GM18511 (cell line): ENCODE results near the gene SOX13.

ENCODE experiments used
- ATAC-seq: cut with Tn5 transposase; IDR thresholded peaks from one replicate; pipeline ENCODE4 v1.9.1; 2021; ENCODE audit warnings: mild to moderate bottlenecking, moderate library complexity; ENCODE audit not compliant: unreplicated experiment

The SOX13 gene

DNA sequence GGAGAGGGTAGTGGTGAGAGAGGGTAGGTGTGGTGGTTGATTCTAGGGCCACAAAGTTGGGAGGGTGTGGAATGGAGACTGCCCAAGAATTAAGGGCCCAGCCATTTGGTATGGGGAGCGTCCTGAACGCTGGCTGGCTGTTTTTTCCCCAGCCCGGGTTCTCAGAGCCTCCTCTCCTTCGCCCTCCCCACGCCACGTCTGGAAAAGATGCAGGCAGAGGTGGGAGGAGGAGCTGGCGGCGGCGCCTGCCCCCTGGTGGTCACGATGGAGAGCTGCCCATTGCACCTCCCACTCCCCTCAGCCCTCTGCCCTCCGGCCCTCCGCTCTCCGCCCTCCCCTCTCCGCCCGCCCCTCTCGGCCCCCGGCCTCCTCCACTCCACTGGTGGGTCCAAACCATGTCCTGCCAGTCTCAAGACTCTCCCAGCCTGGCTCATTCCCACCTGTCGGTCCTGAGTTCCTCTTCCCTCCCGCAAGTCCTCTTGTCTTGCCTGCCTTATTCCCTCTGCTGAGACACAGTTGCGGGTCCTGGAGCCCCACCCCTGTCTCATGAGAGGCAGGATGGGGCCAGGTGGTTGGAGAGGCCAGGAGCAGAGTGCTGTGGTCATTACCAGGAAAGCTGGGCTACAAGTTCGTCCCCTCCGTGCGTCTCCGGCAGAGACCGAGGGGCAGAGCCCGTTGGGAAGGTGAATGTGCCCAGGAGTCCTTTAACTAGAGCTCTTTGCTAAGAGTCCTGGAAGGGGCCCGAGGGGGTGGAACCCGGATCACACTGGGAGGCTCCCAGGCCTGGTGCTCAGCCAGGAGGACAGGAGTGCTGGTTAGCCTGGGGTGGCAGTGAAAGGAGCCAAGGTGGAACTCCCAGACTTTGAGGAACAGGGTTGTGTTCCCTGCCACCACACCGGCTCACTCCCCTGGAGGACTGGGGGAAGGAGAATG, 56.3 kb downstream of the SOX13 start:
- ATAC-seq = peak; percentile 48

GRCh38 chr1:204130178-204130577, 57.3 kb downstream of the SOX13 start:
- ATAC-seq = no peak

GRCh38 chr1:204130981-204131892, 58.3 kb downstream of the SOX13 start:
- ATAC-seq = no peak

GRCh38 chr1:204131978-204132377, 59.1 kb downstream of the SOX13 start:
- ATAC-seq = no peak

- no peak for ATAC-seq
Observed at GRCh38 chr1:204132718-204133117, 59.8 kb downstream of the SOX13 start.

DNA sequence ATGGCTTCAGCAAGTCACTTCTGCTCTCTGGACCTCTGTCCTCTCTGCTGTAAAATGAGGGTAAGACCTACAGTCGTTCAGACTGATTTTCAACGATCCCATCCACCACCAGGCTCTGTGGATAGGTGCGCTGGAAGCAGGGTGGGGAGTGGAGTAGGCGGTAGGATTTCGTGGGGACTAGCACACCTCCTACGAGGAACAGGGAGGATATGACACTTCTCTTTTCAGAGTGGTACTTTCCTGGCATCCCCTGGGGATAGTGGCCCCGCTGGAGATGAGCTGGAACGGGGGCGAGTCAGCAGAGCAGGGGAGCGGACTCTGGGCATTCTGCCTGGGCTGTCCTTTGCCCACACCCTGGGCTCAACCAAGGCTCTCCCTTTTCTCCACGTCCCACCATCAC, 61.2 kb downstream of the SOX13 start:
- no peak for ATAC-seq

- ATAC-seq = no peak
Observed at GRCh38 chr1:204136814-204137213, 63.9 kb downstream of the SOX13 start.

GRCh38 chr1:204139088-204139487, 66.2 kb downstream of the SOX13 start:
- no peak for ATAC-seq

DNA sequence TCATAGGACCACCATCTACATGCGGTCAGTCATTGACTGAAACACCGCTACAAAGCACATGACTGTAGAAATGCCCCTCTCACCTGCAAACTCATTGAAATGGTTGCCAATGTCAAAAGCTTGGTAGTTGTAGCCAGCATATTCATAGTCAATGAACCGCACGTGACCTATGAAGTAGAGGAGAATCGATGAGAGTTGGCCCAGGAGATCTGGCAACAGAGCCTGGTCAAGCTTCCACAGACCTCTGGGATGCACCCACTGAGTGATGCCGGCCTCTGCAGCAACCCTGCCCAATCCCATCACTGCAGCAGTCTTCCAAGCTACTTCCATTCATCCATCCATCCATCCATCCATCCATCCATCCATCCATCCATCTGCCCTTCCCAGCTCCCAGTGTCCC, 67.0 kb downstream of the SOX13 start:
- no peak for ATAC-seq

- no peak for ATAC-seq
Observed at GRCh38 chr1:204141131-204141530, 68.2 kb downstream of the SOX13 start.

GRCh38 chr1:204142032-204142974, 69.4 kb downstream of the SOX13 start:
- ATAC-seq = no peak

DNA sequence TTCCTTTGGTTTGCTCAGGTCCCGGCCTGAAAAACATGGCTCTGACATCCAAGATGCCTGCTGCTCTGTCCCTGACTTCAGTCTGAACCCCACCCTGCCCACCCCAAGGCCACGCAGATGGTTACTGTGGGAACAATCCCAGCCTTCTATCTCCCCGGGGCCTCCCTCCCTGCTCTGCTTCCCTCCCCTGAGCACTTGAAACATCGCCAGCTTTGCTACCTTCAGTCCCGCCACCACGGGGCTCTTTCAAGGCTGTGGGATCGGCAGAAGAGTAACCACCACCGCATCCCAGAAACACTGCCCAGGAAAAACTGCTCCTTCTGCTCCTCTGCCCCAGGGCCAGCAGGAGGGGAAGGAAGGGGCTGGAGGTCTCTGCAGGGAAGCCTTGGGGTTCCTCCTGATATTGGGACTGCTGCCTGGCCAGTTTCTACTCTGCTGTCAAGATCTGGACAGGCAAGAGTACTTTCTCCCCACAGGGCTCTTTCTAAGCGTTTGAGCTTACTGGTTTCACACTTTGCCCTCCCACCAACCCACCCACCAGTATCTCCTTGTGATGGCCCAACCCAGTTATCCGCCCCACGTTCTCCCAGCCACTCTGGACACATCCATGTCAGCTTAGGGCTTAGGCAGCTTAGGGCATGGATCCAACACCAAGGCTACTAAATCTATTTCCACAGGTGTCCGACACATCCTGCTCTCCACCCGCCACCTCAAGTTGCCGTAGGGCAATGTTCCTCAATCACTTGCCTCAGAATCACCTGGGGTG, 70.5 kb downstream of the SOX13 start:
- ATAC-seq = no peak

- no peak for ATAC-seq
Observed at GRCh38 chr1:204145033-204145504, 72.2 kb downstream of the SOX13 start.

GRCh38 chr1:204146309-204146708, 73.4 kb downstream of the SOX13 start:
- no peak for ATAC-seq

DNA sequence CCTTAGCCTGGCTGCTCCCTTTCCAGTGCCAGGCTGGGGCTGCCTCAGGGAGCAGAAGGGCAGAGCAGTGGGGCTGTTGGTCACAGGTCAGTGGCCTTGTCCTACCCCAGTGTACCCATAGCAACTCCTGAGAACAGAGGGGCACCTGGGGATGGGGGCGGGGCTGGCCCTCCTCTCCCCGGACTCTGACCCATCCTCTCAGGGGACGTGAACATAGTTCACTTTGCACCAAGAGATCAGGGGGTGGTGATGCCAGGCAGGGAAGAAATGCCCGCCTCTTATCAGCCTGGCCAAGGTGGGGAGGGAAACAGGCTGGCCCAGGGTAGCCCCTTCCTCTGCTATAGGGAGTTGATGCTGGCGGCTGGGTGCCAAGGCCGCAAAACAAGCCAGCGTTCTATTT, 74.0 kb downstream of the SOX13 start:
- ATAC-seq = no peak

DNA sequence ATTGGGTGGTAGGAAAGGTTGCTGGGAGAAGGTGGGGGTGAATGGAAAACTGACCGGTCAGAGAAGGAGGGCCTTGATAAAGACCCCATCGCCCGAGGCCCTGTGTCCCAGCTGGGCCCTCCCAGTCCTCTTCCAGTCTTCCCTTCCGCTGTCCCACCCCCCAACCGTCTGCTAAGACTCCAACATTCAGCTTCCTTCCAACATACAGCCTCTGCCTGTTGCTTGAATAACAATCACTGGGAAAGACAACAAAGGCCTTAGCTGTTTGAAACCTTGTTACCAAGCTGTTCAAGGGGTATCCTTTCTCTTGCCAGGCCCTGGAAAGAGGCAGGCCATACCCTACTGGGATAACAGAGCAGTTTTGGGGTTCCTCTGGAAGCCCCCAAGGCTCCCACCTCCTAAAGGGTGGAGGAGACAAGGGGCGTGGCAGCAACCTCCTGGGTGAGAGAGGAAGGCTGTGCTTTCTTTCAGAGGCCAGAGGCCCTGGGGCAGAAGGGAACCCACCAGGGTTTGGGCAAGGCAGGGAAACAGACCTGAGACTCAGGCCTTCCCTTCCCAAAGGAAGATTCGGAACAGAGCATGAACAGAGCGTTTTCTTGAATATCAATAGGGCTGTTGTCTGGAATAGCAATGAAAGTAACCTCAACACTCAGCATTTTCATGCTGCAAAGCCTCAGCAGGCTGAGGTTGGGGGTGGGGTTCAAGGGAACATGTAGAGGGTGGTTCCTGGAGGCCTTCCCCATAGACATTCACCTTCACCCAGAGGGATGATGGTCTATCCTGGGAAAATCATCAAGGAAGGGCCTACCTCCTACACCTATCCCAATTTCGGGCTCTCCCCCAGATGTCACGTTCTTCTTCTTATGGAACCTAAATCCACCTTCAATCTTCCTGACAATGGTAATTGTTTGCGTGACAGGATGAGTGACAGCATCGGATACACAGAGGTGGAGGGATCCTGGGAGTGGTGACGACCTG, 74.8 kb downstream of the SOX13 start:
- ATAC-seq = no peak

DNA sequence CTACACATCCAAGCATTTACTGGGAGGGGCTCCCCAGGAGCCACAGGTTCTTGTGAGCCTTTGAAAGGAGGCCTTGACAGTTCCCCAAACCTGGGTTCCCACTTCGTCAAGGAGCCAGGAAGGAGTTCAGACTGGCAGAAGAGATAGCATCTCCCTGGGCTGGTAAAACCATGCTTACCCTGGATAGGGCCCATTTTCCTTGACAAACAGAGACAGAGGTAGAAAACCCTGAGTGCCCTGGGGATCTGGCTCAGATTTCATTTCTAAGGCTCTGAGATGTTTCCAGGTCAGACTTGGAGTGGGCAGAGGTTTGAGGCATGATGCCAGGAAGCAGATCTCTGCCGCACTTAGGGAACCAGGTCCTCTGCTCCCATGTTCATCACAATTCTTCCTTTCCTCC, 76.2 kb downstream of the SOX13 start:
- ATAC-seq = no peak
